GM06990 (cell line): Measurements from ENCODE around the gene CACNA1C.

Experiments
- DNase-seq: peaks from one replicate; pipeline ENCODE4 v3.0.0-alpha.2; 2011; ENCODE audit not compliant: insufficient read length; ENCODE audit errors: extremely low read depth
- H3K27me3 ChIP-seq: replicated peaks from 2 replicates; pipeline ENCODE4 v1.6.0; 2011; ENCODE audit warnings: low read length; ENCODE audit not compliant: control insufficient read depth, insufficient read depth
- H3K36me3 ChIP-seq: 2 replicates; pipeline ENCODE4 v1.5.1; 2011; ENCODE audit warnings: low read length; ENCODE audit not compliant: control insufficient read depth, insufficient read depth
- H3K4me3 ChIP-seq: replicated peaks from 2 replicates; pipeline ENCODE4 v1.5.1; 2011; ENCODE audit warnings: low read depth, mild to moderate bottlenecking, control low read depth, low read length
- TF ChIP-seq, protein P1 (sequence below): IDR thresholded peaks from 2 replicates; pipeline ENCODE4 v1.5.1; 2011; ENCODE audit warnings: low read length, control low read depth, mild to moderate bottlenecking, inconsistent platforms; ENCODE audit not compliant: insufficient read depth, poor library complexity, severe bottlenecking

Gene CACNA1C

DNA sequence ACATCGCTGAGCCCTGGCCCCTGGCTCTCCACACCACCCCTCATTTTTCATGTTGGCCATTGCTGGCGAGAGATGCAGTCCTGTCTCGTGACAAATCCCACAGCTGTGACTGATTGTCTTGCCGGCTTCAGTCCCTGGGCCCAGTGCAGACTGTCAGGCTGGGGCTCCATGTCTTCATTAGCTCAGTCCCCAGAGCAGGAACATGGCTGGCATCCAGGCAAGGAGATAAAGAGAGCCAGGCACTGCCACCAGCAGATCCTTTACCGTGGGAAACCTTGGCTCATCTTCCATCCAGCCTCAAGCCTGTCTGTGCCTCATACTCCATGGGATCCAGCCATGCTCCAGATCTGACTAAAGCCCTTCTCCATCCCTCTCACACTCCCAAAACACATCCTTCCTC lies 457.3 kb downstream of the CACNA1C start:
- H3K4me3 ChIP-seq = no peak overlapping the region
- TF ChIP-seq, protein P1, sequence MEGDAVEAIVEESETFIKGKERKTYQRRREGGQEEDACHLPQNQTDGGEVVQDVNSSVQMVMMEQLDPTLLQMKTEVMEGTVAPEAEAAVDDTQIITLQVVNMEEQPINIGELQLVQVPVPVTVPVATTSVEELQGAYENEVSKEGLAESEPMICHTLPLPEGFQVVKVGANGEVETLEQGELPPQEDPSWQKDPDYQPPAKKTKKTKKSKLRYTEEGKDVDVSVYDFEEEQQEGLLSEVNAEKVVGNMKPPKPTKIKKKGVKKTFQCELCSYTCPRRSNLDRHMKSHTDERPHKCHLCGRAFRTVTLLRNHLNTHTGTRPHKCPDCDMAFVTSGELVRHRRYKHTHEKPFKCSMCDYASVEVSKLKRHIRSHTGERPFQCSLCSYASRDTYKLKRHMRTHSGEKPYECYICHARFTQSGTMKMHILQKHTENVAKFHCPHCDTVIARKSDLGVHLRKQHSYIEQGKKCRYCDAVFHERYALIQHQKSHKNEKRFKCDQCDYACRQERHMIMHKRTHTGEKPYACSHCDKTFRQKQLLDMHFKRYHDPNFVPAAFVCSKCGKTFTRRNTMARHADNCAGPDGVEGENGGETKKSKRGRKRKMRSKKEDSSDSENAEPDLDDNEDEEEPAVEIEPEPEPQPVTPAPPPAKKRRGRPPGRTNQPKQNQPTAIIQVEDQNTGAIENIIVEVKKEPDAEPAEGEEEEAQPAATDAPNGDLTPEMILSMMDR = no peak
- no peaks in the 10 kb centered on the region for H3K36me3 ChIP-seq
- no peak for DNase-seq
- H3K27me3 ChIP-seq = no peaks in the 10 kb centered on the region; the same call in none of the 2 replicates

- Histone ChIP-seq H3K4me3 (no peak overlapping the region), H3K27me3 (no peaks in the 10 kb centered on the region; the same call in 1 of the 2 replicates), H3K36me3 (no peaks in the 10 kb centered on the region)
- DNase-seq = no peak
- TF ChIP-seq, protein P1 = no peak
Measured at GRCh38 chr12:2513141-2514037, 460.6 kb downstream of the CACNA1C start.

- no peak for DNase-seq
- Histone ChIP-seq H3K36me3 (no peaks in the 10 kb centered on the region), H3K4me3 (no peak overlapping the region), H3K27me3 (no peaks in the 10 kb centered on the region; the same call in 1 of the 2 replicates)
- TF ChIP-seq, protein P1 = no peak
Measured at GRCh38 chr12:2514038-2514340, 461.2 kb downstream of the CACNA1C start.

- TF ChIP-seq, protein P1 = no peak
- Histone ChIP-seq H3K4me3 (no peak overlapping the region), H3K36me3 (no peaks in the 10 kb centered on the region), H3K27me3 (no peaks in the 10 kb centered on the region; the same call in 1 of the 2 replicates)
- DNase-seq = no peak
Measured at GRCh38 chr12:2520722-2521246, 468.0 kb downstream of the CACNA1C start.

GRCh38 chr12:2523317-2523716 lies 470.5 kb downstream of the CACNA1C start:
- Histone ChIP-seq H3K27me3 (no peaks in the 10 kb centered on the region; the same call in 1 of the 2 replicates), H3K36me3 (no peaks in the 10 kb centered on the region), H3K4me3 (no peak overlapping the region)
- DNase-seq = no peak
- TF ChIP-seq, protein P1 = no peak
